Transverse colon (tissue), 4 donors: Measurements from ENCODE around the gene ASB15. TPM values are rescaled to one million over a fixed set of nuclear protein-coding genes. Genes with fewer than 3 reads are reported as not detected.

Experiments
- DNase-seq: peaks from one replicate; pipeline ENCODE4 v3.0.0-alpha.2; 2019
- H3K27ac ChIP-seq, 4 donors: fragments of 200-600 bp; sonication (generic); 2 replicates each; pipeline ENCODE4 v1.5.1; 2016 to 2018; ENCODE audit warnings: inconsistent platforms in 4 of 4
- H3K27me3 ChIP-seq: fragments of 200-600 bp; sonication (generic); 2 replicates; pipeline ENCODE4 v1.5.1; 2017; ENCODE audit warnings: inconsistent platforms
- H3K36me3 ChIP-seq, 4 donors: fragments of 200-600 bp; sonication (generic); 2 replicates each; pipeline ENCODE4 v1.5.1; 2017 to 2019; ENCODE audit warnings: inconsistent platforms in 4 of 4
- H3K4me1 ChIP-seq, 4 donors: fragments of 200-600 bp; sonication (generic); 2 replicates each; pipeline ENCODE4 v1.5.1; 2017 to 2020; ENCODE audit warnings: inconsistent platforms in 4 of 4
- H3K4me3 ChIP-seq, 4 donors: fragments of 200-600 bp; sonication (generic); 1 replicate in 1 of 4; 2 replicates in 3 of 4; pipeline versions ENCODE4 v1.5.1 to v1.6.1; 2017 to 2019; ENCODE audit warnings: inconsistent platforms in 4 of 4
- H3K9me3 ChIP-seq, 2 donors: fragments of 200-600 bp; sonication (generic); 2 replicates each; pipeline ENCODE4 v1.5.1; 2017 to 2019; ENCODE audit warnings: inconsistent platforms in 2 of 2
- CTCF ChIP-seq, 5 experiments: fragments of 200-600 bp in 3 of 5; fragments of 450-650 bp in 2 of 5; sonication (generic) in 3 of 5; IDR thresholded peaks; 1 replicate in 2 of 5; 2 replicates in 3 of 5; pipeline ENCODE4 v1.5.1; 2016 to 2017; ENCODE audit warnings: antibody characterized with exemption in 5 of 5, inconsistent platforms in 3 of 5, mild to moderate bottlenecking in 2 of 5, moderate library complexity in 1 of 5
- EP300 ChIP-seq: sonication (generic); formaldehyde crosslinking; IDR thresholded peaks from one replicate; pipeline ENCODE4 v1.6.1; 2017; ENCODE audit warnings: antibody characterized with exemption, low read depth
- POLR2A ChIP-seq: fragments of 450-650 bp; IDR thresholded peaks from one replicate; pipeline ENCODE4 v1.6.1; 2016; ENCODE audit warnings: antibody characterized with exemption, mild to moderate bottlenecking, moderate library complexity
- POLR2AphosphoS5 ChIP-seq, 3 donors: sonication (generic); formaldehyde crosslinking; IDR thresholded peaks; one replicate each; pipeline ENCODE4 v1.6.1; 2016; ENCODE audit warnings: antibody characterized with exemption in 3 of 3
- WGBS, 2 donors: methylation state at CpG; one replicate each; pipeline ENCODE4 v1.1.5; 2018; ENCODE audit warnings: low coverage in 1 of 2; 5-methylcytosine and 5-hydroxymethylcytosine counted together
- in situ Hi-C, 4 donors: fragments of 200-750 bp; cut with MboI; loops; one replicate each; pipeline versions ENCODE4 v1.15.0 to v1.15.1; 2017; ENCODE audit warnings: low sequenced_read_pairs in 3 of 4, low pct_ligation_motif_present in 1 of 4, low pct_unique_long_range_greater_than_20kb in 1 of 4
- intact Hi-C: fragments of 100-400 bp; cut with DNase I; formaldehyde crosslinking; loops from one replicate; pipeline ENCODE4 v1.15.1; 2023; ENCODE audit warnings: low total_unique reads
- total RNA-seq, 4 donors: library from RNA; depleted of rRNA; stranded (reverse); fragments of >200 nt; gene quantifications; one replicate each; pipeline ENCODE4 v1.1.0, GENCODE V29; 2016

ASB15 gene
- total RNA-seq, 4 donors from 2014 or later, result not detected

- Histone ChIP-seq H3K4me3 (no peak overlapping the region), H3K27ac (no peak overlapping the region), H3K4me1 (no peaks in the 10 kb centered on the region), H3K36me3 (no peaks in the 10 kb centered on the region), H3K9me3 (no peaks in the 10 kb centered on the region), H3K27me3 (no peaks in the 10 kb centered on the region)
- intact Hi-C loops, result no loop called here
- in situ Hi-C loops, result loop anchor here in 1 of 4 donors (25.0 kb wide), 1 partner anchor 111 kb away; no protein-coding TSS in a partner anchor
- TF ChIP-seq POLR2AphosphoS5 (IDR thresholded peaks at IDR 0.05) (no peak), POLR2A (no peak), CTCF (IDR thresholded peaks at IDR 0.05) (no peak), EP300 (no peak)
- WGBS, 2 donors, result 64 to 71% methylated on average over 3 of the region's 3 CpGs
- DNase-seq, result no peak
Observed at GRCh38 chr7:123573341-123573740, 28.3 kb upstream of the ASB15 start.

GRCh38 chr7:123573896-123574467 lies 27.6 kb upstream of the ASB15 start:
- WGBS, 2 donors, result 67 to 90% methylated on average over 1 to 2 of the region's 2 CpGs
- no peak for TF ChIP-seq POLR2A
- TF ChIP-seq POLR2AphosphoS5 (IDR thresholded peaks at IDR 0.05), result no peak
- TF ChIP-seq CTCF (IDR thresholded peaks at IDR 0.05), result no peak
- TF ChIP-seq EP300, result no peak
- intact Hi-C loops, result no loop called here
- Histone ChIP-seq H3K4me3 (no peak overlapping the region), H3K27ac (no peak overlapping the region), H3K9me3 (no peaks in the 10 kb centered on the region), H3K4me1 (no peaks in the 10 kb centered on the region), H3K27me3 (peaks cover 2% of the 10 kb centered on the region), H3K36me3 (no peaks in the 10 kb centered on the region)
- in situ Hi-C loops, result loop anchor here in 1 of 4 donors (25.0 kb wide), 1 partner anchor 112 kb away; no protein-coding TSS in a partner anchor
- DNase-seq, result no peak

GRCh38 chr7:123579416-123579815 lies 22.2 kb upstream of the ASB15 start:
- H3K4me1 ChIP-seq, result no peaks in the 10 kb centered on the region
- DNase-seq, result no peak
- TF ChIP-seq CTCF (IDR thresholded peaks at IDR 0.05) (no peak), EP300 (no peak)
- no peak overlapping the region for H3K4me3 ChIP-seq
- peaks cover 7% of the 10 kb centered on the region for H3K27me3 ChIP-seq
- in situ Hi-C loops, result loop anchor here in 1 of 4 donors (25.0 kb wide), 1 partner anchor 283 kb away; no protein-coding TSS in a partner anchor
- H3K27ac ChIP-seq, result no peak overlapping the region
- H3K36me3 ChIP-seq, result no peaks in the 10 kb centered on the region
- intact Hi-C loops, result no loop called here
- H3K9me3 ChIP-seq, result no peaks in the 10 kb centered on the region

- DNase-seq, result no peak
- WGBS, 2 donors, result 34 to 40% methylated on average over 2 to 8 of the region's 8 CpGs
- in situ Hi-C loops, result loop anchor here in 1 of 4 donors (25.0 kb wide), 1 partner anchor 282 kb away; no protein-coding TSS in a partner anchor
- H3K27ac ChIP-seq, result no peak overlapping the region
- intact Hi-C loops, result no loop called here
- no peaks in the 10 kb centered on the region for H3K4me1 ChIP-seq
- peaks cover 7% of the 10 kb centered on the region for H3K27me3 ChIP-seq
- H3K36me3 ChIP-seq, result no peaks in the 10 kb centered on the region
- TF ChIP-seq CTCF (IDR thresholded peaks at IDR 0.05) (peak; percentile 21 to 55 (median 40)), POLR2AphosphoS5 (IDR thresholded peaks at IDR 0.05) (no peak)
- H3K4me3 ChIP-seq, result no peak overlapping the region
- no peaks in the 10 kb centered on the region for H3K9me3 ChIP-seq
Observed at GRCh38 chr7:123580406-123581161, 21.0 kb upstream of the ASB15 start.
